GM21528 (cell line): ENCODE data around the gene NCK2.
A peak's percentile ranks its signal among the peaks of the same experiment; 100 is the strongest.

Experiments used
- ATAC-seq: cut with Tn5 transposase; IDR thresholded peaks from one replicate; pipeline ENCODE4 v1.9.1; 2021; ENCODE audit warnings: mild to moderate bottlenecking, moderate library complexity; ENCODE audit not compliant: unreplicated experiment, low FRiP score

The NCK2 gene

DNA sequence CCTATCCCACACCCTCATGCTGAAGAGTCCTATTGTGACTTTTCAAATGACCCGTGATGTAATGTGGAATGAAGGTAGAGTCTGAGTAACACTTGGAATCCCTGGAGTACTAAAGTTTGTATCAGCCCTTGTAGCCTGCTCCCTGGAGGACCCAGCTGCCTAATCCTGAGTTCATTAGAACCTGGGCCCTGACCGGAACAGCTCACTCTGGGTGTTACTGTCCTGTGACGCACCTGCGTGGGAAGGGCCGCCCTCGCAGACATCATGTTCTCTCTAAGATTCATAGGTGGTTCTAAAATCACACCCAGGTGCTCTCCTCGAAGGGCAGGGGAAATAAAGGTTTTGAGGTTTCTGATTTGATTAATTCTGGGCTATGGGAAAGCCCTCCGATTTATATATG is 62.3 kb downstream of the NCK2 start:
- no peak for ATAC-seq

DNA sequence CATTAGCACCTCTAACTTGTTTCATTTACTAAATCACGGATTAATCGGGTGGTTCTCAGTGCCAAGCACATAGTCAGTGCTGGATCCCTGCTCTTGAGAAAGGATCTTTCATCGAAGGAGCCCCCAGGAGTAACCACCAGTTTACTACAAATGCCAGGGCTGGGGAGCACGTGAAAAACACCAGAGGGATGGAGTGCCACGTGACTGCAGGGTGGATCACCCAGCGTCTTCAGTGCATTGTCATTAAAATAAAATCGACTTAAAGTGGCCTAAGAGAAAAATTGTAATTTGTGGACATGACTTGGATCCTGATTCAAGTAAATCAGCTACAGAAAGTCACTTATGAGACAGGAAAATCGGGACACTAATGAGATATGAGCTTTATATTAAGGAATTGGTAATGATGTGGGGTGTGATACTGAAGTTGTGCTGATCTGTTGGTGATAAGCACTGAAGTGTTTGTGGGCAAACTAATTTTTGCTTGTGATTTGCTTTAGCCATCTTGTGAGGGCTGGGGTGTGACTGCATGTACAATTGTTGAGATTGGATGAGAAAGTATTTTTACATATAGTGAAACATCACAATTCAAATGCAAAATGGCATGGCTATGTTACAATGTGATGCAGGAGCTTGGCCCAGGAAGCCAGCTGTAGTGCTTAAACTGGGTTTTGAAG is 63.8 kb downstream of the NCK2 start:
- ATAC-seq, result no peak

DNA sequence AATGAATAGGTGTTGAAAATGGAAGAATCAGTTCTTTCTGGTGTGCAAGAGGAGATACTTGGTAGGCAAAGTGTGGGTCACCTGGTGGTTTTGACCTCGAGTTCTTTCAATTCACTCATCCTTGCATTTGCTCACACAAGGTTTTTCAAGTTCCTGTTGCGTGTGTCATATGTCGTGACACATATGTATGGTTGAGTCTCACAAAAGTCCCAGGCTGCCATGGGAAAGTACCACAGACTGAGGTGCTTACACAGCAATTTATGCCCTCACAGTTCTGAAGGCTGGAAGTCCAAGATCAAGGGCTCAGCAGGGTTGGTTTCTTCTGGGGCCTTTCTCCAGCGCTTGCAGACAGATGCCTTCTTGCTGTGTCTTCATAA is 64.4 kb downstream of the NCK2 start:
- no peak for ATAC-seq

GRCh38 chr2:105809723-105810122 is 65.0 kb downstream of the NCK2 start:
- ATAC-seq, result no peak

GRCh38 chr2:105812180-105813044 is 67.7 kb downstream of the NCK2 start:
- ATAC-seq, result peak; percentile 80

- no peak for ATAC-seq
Observed at GRCh38 chr2:105813045-105813315, 68.3 kb downstream of the NCK2 start.

GRCh38 chr2:105813405-105813804 is 68.7 kb downstream of the NCK2 start:
- no peak for ATAC-seq

DNA sequence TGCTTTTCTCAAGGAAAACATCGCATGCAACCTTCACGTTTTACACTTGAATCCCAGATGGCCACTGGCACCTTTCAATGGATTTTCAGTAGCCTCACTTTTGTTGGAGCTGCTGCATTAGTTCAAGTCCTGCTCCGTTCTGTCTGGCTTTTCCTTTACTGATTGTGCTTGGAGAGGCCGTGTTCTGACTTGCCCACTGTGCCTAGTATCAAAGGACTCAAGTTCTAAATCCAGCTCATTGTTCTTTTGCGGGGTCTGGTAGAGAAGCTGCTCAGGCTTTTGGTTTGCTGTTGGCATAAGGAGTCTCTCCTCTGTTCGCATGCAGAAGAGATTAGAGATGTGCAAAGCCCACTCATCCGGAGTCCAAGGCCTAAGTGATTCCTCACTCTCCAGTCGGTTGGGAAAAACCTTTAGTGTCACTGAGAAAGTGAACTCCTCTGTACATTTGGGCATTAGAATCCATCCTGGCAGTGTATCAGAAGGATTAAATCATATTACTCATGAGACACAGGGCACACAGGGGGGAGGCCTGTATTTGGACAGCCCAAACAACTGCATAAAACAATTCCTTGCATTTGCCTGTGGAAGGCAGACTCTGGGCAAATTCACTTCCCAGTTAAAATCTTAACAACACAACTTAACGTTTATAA is 69.7 kb downstream of the NCK2 start:
- ATAC-seq, result no peak

GRCh38 chr2:105815401-105815800 is 70.7 kb downstream of the NCK2 start:
- no peak for ATAC-seq

DNA sequence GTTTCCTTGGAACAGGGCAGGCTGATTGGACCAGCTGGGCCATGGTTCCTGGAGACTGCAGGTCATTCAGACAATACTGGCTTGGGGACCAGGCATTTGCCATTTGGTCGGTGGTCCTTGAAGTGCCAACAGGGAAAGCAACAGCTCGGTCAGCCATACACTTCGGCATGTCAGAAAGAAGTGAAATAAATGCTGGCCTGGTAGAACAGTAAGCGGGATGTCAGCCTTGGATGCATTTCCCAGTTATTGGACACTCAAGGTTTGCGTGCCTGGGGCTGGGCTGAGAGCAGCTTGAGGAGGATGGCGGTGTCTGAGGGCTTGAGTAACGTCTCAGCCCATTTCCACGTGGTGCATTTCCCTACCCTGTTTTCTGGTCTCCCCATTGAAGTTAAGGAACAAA is 75.4 kb downstream of the NCK2 start:
- no peak for ATAC-seq

DNA sequence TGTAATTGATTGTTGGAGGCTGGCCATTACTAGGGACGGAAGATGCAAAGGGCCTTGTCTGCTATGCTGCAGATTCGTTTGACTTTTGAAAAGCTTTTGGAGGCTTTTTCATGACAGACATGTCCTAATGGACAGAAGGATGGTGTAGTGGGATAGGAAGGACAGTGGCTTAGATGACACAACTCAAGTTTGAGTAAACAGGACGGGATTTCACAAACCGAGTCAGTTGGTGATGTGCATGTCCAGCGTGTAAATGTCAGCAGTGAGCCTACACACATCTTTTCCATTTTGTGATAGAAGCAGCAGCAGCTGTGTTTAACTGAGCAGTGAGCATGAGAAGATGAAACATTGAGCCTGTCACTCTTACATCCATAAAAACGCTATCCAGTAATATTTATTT is 76.0 kb downstream of the NCK2 start:
- ATAC-seq, result no peak

DNA sequence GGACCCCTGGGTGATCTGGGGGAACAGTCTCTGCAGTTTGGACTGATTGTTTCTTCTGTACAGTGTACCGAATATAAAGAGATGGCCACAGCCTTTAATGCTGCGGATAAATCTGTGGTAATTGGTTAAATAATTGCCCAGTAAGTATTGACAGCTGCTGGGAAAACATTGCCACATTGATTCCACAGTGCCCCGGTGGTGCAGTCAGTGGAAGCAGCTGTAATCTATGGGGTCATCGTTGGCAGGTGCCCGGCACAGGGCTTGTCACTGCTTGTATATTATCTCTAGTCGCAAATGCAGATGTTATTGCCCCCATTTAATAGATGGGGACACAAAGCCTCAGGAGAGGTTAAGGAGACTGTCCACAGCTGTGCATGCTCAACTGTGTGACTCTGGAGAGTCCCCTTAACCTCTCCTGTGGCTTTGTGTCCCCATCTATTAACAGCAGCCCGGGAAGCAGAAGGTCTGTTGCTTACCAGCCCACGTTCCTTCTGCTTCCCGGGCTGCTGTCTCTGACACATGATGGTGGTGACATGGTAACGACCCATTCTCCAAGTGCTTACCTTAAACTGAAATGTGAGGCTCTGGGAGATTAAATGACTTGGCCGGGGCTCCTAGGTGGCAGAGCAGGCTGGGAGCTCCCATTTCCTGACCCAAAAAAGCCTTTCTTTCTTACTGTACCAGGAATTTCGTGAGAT is 76.9 kb downstream of the NCK2 start:
- ATAC-seq, result no peak

GRCh38 chr2:105822186-105822585 is 77.5 kb downstream of the NCK2 start:
- ATAC-seq, result peak; percentile 67

DNA sequence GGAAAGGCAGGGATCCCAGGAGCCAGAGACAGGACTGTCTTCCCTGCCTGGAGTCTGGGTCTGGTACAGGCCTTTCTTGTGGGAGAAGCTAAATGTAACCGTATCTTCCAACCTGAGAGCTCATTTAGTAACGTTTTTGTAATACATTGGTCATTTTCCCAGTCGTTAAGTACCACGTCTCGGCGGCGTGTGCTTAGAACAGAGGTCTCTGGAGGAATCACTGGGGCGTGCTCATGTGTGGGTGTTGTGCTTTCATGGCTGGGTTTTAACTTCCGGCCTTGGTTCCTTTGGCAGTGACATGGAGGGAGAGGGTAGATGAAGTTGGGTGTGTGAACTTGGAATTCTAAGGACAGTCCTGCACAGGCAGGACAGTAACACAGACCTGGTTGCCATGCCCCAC is 79.7 kb downstream of the NCK2 start:
- no peak for ATAC-seq

GRCh38 chr2:105827351-105828096 is 82.8 kb downstream of the NCK2 start:
- ATAC-seq, result no peak

GRCh38 chr2:105828558-105828957 is 83.8 kb downstream of the NCK2 start:
- ATAC-seq, result no peak

GRCh38 chr2:105834931-105835330 is 90.2 kb downstream of the NCK2 start:
- peak; percentile 87 for ATAC-seq

GRCh38 chr2:105836341-105836740 is 91.6 kb downstream of the NCK2 start:
- ATAC-seq, result no peak

- ATAC-seq, result no peak
Observed at GRCh38 chr2:105836840-105837692, 92.4 kb downstream of the NCK2 start.

GRCh38 chr2:105839793-105840192 is 95.1 kb downstream of the NCK2 start:
- no peak for ATAC-seq
